NB4 (cell line): ENCODE data around the gene PABPC3.

Source experiments
- POLR2A ChIP-seq: IDR thresholded peaks from 2 replicates; pipeline ENCODE4 v1.6.1; 2011; ENCODE audit warnings: mild to moderate bottlenecking; ENCODE audit not compliant: insufficient read length; ENCODE audit errors: extremely low read depth
- TF ChIP-seq, protein P1 (sequence below): IDR thresholded peaks from one replicate; pipeline ENCODE4 v1.5.1; 2012; ENCODE audit warnings: low read depth, low read length

DNA sequence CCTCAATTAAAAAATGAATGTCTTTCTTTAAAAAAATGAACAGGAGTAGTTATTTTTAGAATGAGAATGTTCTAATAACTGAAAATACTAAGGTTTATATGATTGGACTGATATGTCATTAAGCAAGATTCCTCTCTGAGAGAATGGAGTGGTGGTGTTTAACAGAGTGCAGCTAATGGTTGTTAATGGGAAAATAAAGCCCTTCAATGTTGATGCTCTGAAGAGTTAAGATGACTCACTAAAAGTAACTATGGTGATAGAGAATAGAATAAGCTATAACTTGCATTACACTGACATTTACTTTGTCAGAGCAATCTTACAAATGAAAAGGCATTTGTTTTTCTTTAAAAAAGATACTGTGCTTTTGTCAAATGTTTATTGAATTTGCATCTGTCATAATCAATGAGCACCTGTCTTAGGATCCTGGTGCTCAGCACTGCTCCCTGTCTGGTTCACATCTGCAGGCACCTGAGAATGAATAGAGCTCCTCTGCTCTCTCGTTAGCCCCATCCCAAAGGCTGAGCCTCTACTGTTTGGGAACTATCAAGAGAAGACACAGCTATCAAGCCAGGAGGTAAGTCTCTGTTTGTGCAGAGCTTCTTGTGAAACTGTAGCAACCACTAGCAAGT, 15.1 kb downstream of the PABPC3 start:
- TF ChIP-seq, protein P1, sequence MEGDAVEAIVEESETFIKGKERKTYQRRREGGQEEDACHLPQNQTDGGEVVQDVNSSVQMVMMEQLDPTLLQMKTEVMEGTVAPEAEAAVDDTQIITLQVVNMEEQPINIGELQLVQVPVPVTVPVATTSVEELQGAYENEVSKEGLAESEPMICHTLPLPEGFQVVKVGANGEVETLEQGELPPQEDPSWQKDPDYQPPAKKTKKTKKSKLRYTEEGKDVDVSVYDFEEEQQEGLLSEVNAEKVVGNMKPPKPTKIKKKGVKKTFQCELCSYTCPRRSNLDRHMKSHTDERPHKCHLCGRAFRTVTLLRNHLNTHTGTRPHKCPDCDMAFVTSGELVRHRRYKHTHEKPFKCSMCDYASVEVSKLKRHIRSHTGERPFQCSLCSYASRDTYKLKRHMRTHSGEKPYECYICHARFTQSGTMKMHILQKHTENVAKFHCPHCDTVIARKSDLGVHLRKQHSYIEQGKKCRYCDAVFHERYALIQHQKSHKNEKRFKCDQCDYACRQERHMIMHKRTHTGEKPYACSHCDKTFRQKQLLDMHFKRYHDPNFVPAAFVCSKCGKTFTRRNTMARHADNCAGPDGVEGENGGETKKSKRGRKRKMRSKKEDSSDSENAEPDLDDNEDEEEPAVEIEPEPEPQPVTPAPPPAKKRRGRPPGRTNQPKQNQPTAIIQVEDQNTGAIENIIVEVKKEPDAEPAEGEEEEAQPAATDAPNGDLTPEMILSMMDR = no peak
- no peak for TF ChIP-seq POLR2A
